HG03097 (cell line): Measurements from ENCODE around the gene KAZALD1.

Source experiments
- ATAC-seq: cut with Tn5 transposase; IDR thresholded peaks from one replicate; pipeline ENCODE4 v1.9.1; 2021; ENCODE audit not compliant: unreplicated experiment, low FRiP score

Gene KAZALD1

DNA sequence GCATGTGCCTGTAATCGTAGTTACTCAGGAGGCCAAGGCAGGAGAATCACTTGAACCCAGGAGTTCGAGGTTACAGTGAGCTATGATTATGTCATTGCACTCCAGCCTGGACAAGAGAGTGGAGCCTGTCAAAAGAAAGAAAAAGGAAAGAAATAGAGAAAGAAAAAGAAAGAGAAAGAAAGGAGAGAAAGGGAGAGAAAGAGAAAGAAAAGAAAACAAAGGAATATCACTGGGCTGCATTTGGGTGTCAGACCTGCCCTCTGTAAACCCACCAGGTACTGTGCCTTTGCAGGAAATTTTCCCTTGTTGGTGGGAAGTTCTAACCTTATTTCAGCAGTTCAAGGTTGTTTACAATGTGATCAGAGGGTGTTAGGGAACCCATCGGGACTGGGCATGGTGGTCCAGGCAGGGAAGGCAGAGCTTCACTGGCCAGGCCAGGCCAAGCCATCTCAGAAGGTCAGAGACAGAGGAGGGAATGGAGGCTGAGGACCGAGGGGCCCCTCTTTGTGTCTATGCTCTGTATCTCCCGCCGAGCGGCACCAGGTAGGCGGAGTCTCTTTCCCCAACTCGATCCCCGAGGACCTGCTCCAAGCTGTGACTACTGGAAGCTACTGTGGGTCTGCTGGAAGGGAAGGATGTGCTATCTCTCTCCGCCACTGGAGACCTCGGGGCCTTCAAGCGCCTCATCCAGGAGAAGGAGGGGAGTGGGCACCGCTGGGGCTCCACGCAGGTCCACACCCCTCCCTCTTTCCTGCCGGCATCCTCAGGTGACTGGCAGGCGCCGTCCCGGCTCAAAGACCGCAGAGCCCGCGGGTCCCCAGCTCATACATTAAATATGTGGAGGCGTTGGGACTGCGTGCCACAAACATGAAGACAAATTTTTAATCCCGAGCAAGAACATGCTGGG is 15.2 kb upstream of the KAZALD1 start:
- no peak for ATAC-seq

DNA sequence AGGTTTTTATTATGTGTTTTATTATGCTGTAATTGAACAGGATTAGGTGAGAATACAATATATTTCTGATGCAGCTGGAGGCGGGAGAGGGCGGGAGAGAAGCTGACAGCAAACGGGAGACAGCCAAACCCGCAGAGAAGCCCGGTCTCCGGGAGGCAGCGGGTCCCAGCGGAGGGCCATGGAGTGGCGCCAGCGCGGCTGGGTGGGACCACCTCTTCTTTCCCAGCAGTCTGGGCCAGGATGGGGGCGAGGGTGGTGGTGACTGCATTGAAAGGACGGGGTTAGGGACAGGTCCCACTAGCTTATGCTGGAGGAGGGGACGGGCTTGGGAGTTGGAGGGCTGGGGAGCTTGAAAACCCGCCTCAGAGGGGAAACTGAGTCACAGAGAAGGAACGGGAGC is 14.5 kb upstream of the KAZALD1 start:
- ATAC-seq = no peak

DNA sequence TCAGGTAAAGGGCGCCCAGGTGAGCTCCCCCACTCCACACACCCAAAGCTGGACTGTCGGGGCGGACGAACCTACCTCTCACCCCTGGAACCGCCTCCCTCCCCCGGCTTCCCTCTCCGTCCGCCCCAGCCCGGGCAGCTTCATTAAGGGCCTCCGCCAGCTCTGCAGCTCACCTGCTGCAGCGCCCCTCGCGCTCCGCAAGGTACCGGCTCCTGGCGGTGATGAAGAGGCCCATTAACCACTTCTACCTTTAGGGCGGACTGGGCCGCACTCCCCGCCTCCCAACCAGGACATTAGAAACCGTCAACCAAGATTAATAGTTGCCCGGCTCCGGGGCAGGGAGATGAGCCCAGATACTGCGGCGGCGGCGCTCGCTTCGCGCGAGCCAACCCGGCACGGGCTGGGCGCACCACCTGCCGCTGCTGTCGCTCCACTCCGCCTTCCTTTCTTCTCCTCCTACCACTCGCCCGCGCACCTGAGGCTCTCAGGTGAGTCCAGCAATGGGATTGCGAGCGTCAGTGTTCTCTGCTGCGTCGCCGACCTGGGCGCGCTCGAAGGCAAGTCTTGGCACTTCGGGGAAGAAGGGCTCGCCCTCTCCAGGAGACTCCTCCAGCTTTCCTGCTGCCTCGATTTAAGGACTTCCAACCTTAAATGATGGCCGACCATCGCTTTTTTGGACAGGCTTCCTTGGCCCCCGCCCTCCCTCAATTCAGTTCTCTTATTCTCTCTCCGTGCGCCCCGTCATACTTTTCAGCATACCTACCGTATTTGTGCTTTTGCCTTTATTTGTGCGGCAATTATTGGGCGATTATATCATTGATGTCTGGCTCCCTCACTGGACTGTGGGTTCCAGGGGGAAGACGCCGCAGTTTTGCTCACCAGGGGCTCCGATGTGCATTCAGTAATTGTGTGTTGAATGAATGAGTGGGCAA is 13.6 kb upstream of the KAZALD1 start:
- no peak for ATAC-seq

GRCh38 chr10:101050208-101051069 is 11.3 kb upstream of the KAZALD1 start:
- no peak for ATAC-seq

- ATAC-seq = no peak
Measured at GRCh38 chr10:101052285-101052684, 9.5 kb upstream of the KAZALD1 start.

- ATAC-seq = no peak
Measured at GRCh38 chr10:101053516-101053915, 8.3 kb upstream of the KAZALD1 start.

DNA sequence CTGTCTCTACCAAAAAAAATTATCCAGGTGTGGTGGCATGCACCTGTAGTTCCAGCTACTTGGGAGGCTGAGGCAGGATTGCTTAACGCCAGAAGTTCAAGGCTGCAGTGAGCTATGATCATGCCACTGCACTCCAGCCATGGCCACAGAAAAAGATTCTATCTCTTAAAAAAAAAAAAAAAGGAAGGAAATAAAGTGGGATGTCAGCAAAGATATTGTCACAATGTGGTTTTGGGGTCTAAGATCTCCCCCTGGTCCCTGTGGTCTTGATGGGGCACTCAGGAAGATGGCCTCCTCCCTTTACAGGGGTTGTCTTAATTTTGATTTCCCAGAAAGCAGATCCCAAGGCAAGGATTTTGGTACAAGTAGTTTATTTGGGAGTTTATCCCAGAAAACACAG is 7.4 kb upstream of the KAZALD1 start:
- ATAC-seq = no peak

DNA sequence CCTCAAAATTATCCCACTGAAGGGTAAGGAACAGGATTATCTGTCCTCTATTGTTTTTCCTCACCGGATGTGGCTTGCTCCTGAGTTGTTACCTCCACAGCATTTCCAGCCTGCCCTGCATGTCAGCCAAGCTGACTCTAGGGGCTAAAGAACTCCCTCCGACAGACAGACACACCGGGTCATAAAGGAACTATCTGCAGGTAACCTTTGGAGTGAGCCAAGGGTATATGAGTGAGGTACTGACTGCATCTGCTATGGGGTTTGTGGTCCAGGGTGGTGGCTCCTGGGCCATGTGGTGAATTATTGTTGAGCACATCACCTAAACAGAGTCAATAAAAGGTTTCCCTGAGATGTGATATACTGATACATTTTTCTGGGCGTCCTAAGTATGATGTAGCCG is 6.9 kb upstream of the KAZALD1 start:
- no peak for ATAC-seq

- ATAC-seq = no peak
Measured at GRCh38 chr10:101055411-101055810, 6.4 kb upstream of the KAZALD1 start.

- no peak for ATAC-seq
Measured at GRCh38 chr10:101056365-101057151, 5.2 kb upstream of the KAZALD1 start.

DNA sequence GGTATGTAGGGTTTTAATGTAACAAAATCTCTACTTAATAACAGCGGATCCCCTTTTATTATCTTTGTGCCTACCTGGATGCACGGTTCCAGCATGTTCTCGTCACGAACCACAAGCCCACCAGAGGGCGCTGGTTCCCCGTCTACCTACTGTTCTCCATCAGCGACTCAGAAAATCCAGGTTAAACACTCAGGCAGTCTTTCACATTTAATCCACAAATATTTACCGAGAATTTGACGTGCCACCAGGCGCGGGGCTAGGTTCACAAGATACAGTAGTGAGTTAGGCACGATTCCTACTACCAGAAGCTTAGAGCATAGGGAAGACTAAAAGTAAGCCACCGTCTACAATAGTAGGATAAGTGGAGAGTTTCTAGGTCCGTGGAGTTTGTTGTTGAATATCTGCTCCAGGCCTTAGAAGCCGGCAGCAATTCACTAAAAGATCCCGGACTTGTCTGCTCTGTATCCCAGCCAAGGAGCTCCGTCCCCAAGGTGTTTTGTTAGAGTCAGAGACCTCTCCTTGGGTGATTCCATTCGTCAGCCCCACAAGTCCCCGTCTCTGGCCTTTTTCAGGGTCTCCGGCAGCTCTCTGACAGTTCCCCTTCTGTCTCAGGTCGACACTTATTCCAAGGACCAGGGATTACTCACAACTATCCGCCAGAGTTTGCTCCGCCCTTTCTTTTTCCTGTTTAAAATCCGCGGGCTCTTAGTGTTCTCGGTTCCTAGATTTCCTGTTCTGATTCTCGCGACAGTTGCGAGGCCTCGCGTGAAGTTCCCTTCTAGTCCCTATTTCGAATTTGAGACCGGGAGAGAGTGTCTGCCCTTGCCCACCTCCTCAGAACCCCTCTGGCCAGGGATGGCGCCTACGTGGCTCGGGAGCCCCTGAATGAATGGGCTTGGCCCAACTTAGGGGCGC is 1.5 kb upstream of the KAZALD1 start:
- peak; percentile 36 for ATAC-seq

DNA sequence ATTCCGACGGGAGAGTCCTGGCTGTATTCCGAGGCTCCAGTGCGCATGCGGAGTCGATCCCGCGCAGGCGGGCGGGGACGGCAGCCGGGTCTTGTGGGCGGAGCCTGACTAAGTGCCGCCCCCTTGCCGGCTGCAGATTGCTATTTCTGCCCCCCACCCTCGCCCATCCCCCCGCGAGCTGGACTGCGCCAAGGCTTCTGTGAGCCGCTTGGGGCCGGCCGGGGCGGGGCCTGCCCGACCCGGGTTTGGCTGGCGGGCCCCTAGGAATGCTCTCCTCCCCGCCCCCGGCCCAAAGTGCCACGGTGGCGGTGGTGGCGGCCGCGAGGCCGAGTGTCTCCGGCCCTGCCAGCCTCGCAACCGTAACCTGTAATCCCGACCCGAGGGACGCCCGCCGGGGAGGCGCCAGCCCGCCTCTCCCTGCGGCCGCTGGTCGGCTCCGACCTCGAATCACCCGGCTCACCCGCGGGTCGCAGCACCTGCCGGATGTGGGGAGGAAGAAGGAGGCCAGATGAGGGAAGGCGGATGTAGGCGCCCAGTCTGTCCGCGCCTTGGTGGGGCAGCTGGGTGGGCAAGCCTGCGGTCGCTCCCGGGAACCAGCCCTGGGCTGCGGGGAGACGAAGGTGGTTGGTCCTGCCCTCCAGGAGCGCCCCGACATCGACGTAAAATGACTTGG is 702 bp upstream of the KAZALD1 start:
- peak; percentile 46 for ATAC-seq

DNA sequence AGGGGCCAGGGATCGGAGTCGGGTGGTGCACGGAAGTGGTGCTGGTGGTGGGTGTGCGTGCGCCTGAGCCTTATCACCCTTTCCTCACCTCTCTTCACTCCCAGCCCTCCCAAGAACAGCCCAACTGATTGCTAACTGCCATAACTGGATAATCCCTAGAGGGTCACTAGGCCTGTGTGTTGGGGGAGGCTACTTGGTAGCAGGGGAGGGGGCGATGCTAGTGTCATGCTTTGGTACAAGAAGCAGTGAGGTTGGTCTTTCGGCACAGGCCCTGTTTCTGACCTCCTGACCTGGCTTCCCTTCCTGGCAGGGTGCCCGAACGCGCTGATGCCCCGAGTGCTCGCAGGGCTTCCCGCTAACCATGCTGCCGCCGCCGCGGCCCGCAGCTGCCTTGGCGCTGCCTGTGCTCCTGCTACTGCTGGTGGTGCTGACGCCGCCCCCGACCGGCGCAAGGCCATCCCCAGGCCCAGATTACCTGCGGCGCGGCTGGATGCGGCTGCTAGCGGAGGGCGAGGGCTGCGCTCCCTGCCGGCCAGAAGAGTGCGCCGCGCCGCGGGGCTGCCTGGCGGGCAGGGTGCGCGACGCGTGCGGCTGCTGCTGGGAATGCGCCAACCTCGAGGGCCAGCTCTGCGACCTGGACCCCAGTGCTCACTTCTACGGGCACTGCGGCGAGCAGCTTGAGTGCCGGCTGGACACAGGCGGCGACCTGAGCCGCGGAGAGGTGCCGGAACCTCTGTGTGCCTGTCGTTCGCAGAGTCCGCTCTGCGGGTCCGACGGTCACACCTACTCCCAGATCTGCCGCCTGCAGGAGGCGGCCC is 652 bp downstream of the KAZALD1 start:
- ATAC-seq = no peak

DNA sequence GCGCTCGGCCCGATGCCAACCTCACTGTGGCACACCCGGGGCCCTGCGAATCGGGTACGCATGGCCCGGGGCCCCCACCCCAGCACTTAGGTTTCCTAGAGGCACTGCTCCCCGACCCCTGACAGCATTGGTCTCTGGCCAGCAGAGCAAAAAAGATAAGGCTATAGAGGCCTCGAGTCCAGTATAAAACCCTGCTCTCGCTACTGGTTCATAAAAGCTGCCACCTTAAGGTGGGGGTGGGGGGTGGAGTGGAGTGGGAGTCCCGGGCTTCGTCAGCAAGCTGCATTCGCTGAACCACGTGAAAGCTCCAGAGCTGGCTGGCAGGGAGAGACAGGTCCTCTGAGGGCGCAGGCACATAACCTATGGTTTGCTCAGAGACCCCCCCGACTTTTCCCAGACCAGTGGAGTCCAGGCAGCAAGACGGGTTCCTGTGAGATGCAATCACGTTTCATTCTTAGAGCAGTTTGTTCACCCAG is 1.3 kb downstream of the KAZALD1 start:
- no peak for ATAC-seq

DNA sequence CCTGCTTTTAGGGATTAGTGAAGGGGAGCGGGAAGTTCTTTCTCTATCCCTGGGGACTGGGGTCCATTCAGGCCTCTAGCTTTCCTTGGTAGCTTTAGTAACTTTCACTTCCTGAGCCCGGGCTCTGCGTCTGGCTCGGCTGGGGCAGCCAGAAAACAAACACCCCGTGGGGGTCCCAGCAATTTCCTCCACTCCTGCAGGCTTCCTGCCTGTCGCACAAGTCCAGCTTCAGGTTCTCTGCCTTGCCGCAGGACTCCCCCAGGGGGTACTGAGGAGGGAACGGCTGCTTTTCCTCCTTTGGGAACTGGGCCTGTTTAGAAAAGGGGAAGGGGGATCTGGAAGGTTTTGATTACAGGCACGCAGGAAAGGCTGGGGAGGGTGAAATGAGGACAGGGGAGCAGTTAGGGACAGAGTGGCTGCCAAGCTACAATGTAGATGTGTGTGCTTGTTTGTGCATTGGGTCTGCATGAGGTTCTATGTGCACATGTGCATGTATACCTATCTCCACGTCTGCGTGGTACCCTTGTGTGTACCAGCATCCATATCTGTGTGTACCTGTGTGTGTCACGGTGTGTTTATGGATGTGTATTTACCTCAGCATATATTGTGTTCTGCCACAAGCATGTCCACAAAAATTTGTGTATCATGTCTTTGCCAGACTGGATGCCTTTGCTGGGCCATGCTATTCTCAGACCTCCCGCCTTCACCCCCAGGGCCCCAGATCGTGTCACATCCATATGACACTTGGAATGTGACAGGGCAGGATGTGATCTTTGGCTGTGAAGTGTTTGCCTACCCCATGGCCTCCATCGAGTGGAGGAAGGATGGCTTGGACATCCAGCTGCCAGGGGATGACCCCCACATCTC is 2.0 kb downstream of the KAZALD1 start:
- ATAC-seq = no peak

DNA sequence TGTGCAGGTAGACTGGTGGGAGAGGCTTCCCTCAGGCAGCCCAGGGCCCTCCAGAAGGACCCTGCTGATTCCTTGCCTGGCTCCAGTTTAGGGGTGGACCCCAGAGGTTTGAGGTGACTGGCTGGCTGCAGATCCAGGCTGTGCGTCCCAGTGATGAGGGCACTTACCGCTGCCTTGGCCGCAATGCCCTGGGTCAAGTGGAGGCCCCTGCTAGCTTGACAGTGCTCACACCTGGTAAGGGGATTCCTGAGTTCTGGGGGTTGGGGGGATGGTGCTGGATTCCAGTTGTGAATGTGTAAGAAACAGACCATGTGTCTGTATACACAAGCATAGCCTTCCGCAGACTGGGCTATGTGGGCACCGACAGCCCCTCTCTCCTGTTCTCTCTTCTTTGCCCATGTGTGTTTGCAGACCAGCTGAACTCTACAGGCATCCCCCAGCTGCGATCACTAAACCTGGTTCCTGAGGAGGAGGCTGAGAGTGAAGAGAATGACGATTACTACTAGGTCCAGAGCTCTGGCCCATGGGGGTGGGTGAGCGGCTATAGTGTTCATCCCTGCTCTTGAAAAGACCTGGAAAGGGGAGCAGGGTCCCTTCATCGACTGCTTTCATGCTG is 2.7 kb downstream of the KAZALD1 start:
- no peak for ATAC-seq
